Fibroblast of lung (primary cell): ENCODE measurements around the gene LRP5. TPM values are rescaled to one million over a fixed set of nuclear protein-coding genes. Genes with fewer than 3 reads are reported as not detected.

Experiments
- DNase-seq, 2 donors: peaks; one replicate each; pipeline versions ENCODE4 v3.0.0 to v3.0.0-alpha.2; 2010; ENCODE audit warnings: low read depth in 2 of 2
- H2AFZ ChIP-seq: 2 replicates; pipeline ENCODE4 v1.5.1; 2012; ENCODE audit warnings: low read length, control low read depth, inconsistent platforms
- H3K27ac ChIP-seq: 2 replicates; pipeline ENCODE4 v1.5.1; 2011; ENCODE audit warnings: low read length, control low read depth; ENCODE audit not compliant: insufficient read depth
- H3K27me3 ChIP-seq: 2 replicates; pipeline ENCODE4 v1.5.1; 2011; ENCODE audit warnings: mild to moderate bottlenecking, low read length; ENCODE audit not compliant: control insufficient read depth, insufficient read depth
- H3K36me3 ChIP-seq: 2 replicates; pipeline ENCODE4 v1.5.1; 2011; ENCODE audit warnings: low read length; ENCODE audit not compliant: control insufficient read depth, insufficient read depth
- H3K4me1 ChIP-seq: 2 replicates; pipeline ENCODE4 v1.5.1; 2011; ENCODE audit warnings: low read length; ENCODE audit not compliant: control insufficient read depth, insufficient read depth; ENCODE audit errors: extremely low read depth
- H3K4me2 ChIP-seq: 2 replicates; pipeline ENCODE4 v1.5.1; 2011; ENCODE audit warnings: low read length, control low read depth; ENCODE audit not compliant: insufficient read depth; ENCODE audit errors: extremely low read depth
- H3K4me3 ChIP-seq, 4 experiments: fragments of 200-600 bp in 1 of 4; sonication (generic) in 1 of 4; replicated peaks in 1 of 4; 2 replicates each; pipeline ENCODE4 v1.5.1; 2011 to 2016; ENCODE audit warnings: low read length in 4 of 4, low read depth in 3 of 4, mild to moderate bottlenecking in 3 of 4, control low read depth in 2 of 4, inconsistent platforms in 1 of 4, mixed read lengths in 1 of 4; ENCODE audit not compliant: insufficient read depth in 1 of 4; ENCODE audit errors: control extremely low read depth in 1 of 4
- H3K79me2 ChIP-seq: 2 replicates; pipeline ENCODE4 v1.5.1; 2012; ENCODE audit warnings: mild to moderate bottlenecking, low read length, inconsistent platforms; ENCODE audit not compliant: control insufficient read depth, insufficient read depth
- H3K9ac ChIP-seq: 2 replicates; pipeline ENCODE4 v1.5.1; 2011; ENCODE audit warnings: mild to moderate bottlenecking, low read length, control low read depth; ENCODE audit not compliant: insufficient read depth
- H3K9me3 ChIP-seq: 2 replicates; pipeline ENCODE4 v1.5.1; 2012; ENCODE audit warnings: low read depth, low read length; ENCODE audit not compliant: control insufficient read depth, insufficient read depth
- H4K20me1 ChIP-seq: 2 replicates; pipeline ENCODE4 v1.5.1; 2011; ENCODE audit warnings: low read length; ENCODE audit not compliant: control insufficient read depth, insufficient read depth; ENCODE audit errors: extremely low read depth
- CTCF ChIP-seq, 2 donors: IDR thresholded peaks in 1 of 2; conservative IDR thresholded peaks in 1 of 2; 1 replicate in 1 of 2; 2 replicates in 1 of 2; pipeline ENCODE4 v1.5.1; 2011 to 2012; ENCODE audit warnings: low read length in 2 of 2, control low read depth in 1 of 2, inconsistent platforms in 1 of 2, low read depth in 1 of 2, mild to moderate bottlenecking in 1 of 2
- EZH2 ChIP-seq: IDR thresholded peaks from 2 replicates; pipeline ENCODE4 v1.5.1; 2012; ENCODE audit warnings: low read length, control low read depth, mild to moderate bottlenecking; ENCODE audit errors: missing control alignments
- polyA plus RNA-seq, 2 donors: library from polyadenylated mRNA; depleted of rRNA in 1 of 2; stranded (reverse) in 1 of 2; unstranded in 1 of 2; fragments of >200 nt; gene quantifications; 2 replicates each; pipeline ENCODE4 v1.2.1, GENCODE V29; 2011 to 2012; ENCODE audit warnings: missing spikeins in 1 of 2
- total RNA-seq: library from RNA; depleted of rRNA; stranded (reverse); fragments of >200 nt; gene quantifications from 2 replicates; pipeline ENCODE4 v1.2.1, GENCODE V29; 2014

The LRP5 gene
- total and polyA plus RNA-seq, 2 donors (not counting 1 experiment from before 2014, with no cell fraction given), result 3.8 to 22.0 TPM

GRCh38 chr11:68357568-68357967 is 45.2 kb downstream of the LRP5 start:
- no peaks in the 10 kb centered on the region for H3K27me3 ChIP-seq
- no peak for DNase-seq

GRCh38 chr11:68358416-68358815 is 46.0 kb downstream of the LRP5 start:
- no peak overlapping the region for H3K4me3 ChIP-seq
- no peaks in the 10 kb centered on the region for H3K36me3 ChIP-seq
- H3K27me3 ChIP-seq, result no peaks in the 10 kb centered on the region
- no peak overlapping the region for H3K4me2 ChIP-seq
- no peak for TF ChIP-seq EZH2
- no peak for TF ChIP-seq CTCF (conservative IDR thresholded peaks at IDR 0.05 in 1 of 2, IDR thresholded peaks at IDR 0.05 in 1 of 2; ENCODE audit: low read depth in 1 of 2, low read length in 2 of 2)
- no peaks in the 10 kb centered on the region for H3K9me3 ChIP-seq
- H3K79me2 ChIP-seq, result no peaks in the 10 kb centered on the region
- H2AFZ ChIP-seq, result no peak overlapping the region
- no peak overlapping the region for H3K9ac ChIP-seq
- H3K4me1 ChIP-seq, result peaks cover 11% of the 10 kb centered on the region
- DNase-seq, result peak in 1 of 2 donors; percentile 36
- H3K27ac ChIP-seq, result no peak overlapping the region
- no peaks in the 10 kb centered on the region for H4K20me1 ChIP-seq

More at GRCh38 chr11:68357568-68357967, 45.2 kb downstream of the LRP5 start:
- no peak overlapping the region for H3K27ac ChIP-seq
- H3K9me3 ChIP-seq, result no peaks in the 10 kb centered on the region
- H3K4me2 ChIP-seq, result no peak overlapping the region
- no peak overlapping the region for H3K9ac ChIP-seq
- no peak overlapping the region for H2AFZ ChIP-seq
- no peak overlapping the region for H3K4me3 ChIP-seq
- H3K4me1 ChIP-seq, result peaks cover 13% of the 10 kb centered on the region
- TF ChIP-seq CTCF (conservative IDR thresholded peaks at IDR 0.05 in 1 of 2, IDR thresholded peaks at IDR 0.05 in 1 of 2; ENCODE audit: low read depth in 1 of 2, low read length in 2 of 2) (no peak), EZH2 (no peak)
- H3K79me2 ChIP-seq, result no peaks in the 10 kb centered on the region
- no peaks in the 10 kb centered on the region for H3K36me3 ChIP-seq
- no peaks in the 10 kb centered on the region for H4K20me1 ChIP-seq

GRCh38 chr11:68361702-68362101 is 49.3 kb downstream of the LRP5 start:
- Histone ChIP-seq H3K4me3 (no peak overlapping the region), H4K20me1 (no peaks in the 10 kb centered on the region), H3K79me2 (no peaks in the 10 kb centered on the region), H3K9me3 (no peaks in the 10 kb centered on the region), H3K4me2 (no peak overlapping the region), H3K27ac (no peak overlapping the region), H3K9ac (no peak overlapping the region), H3K27me3 (no peaks in the 10 kb centered on the region), H3K4me1 (no peaks in the 10 kb centered on the region), H3K36me3 (no peaks in the 10 kb centered on the region), H2AFZ (no peak overlapping the region)
- DNase-seq, result no peak
- TF ChIP-seq EZH2 (no peak), CTCF (conservative IDR thresholded peaks at IDR 0.05 in 1 of 2, IDR thresholded peaks at IDR 0.05 in 1 of 2; ENCODE audit: low read depth in 1 of 2, low read length in 2 of 2) (no peak)
